PC-3 (cell line): ENCODE results near the gene COL1A2. TPM values are rescaled to one million over a fixed set of nuclear protein-coding genes. Genes with fewer than 3 reads are reported as not detected.

ENCODE experiments used
- ATAC-seq: fragments of 200-7000 bp; cut with Tn5 transposase; 2 replicates; pipeline ENCODE4 v1.9.1; 2020; ENCODE audit warnings: mild to moderate bottlenecking, moderate library complexity
- BruUV-seq: library from RNA; stranded (reverse); fragments of 400-500 nt; replicated peaks from 2 replicates; lab custom pipeline; 2021; lab: Mats Ljungman, UMichigan
- CTCF ChIA-PET: fragments of 300-600 bp; sonication (Branson Sonifier 250); formaldehyde crosslinking; loops from one replicate; lab custom pipeline; 2022; ENCODE audit warnings: antibody characterized with exemption; lab: Charles Lee
- POLR2A ChIA-PET: fragments of 300-600 bp; sonication (Branson Sonifier 250); formaldehyde crosslinking; loops from one replicate; lab custom pipeline; 2022; ENCODE audit warnings: antibody characterized with exemption; ENCODE audit not compliant: unreplicated experiment; lab: Charles Lee
- DNase-seq: peaks from one replicate; pipeline ENCODE4 v3.0.0-alpha.2; 2015
- H2AFZ ChIP-seq: fragments of 300-600 bp; sonication (generic); 2 replicates; pipeline ENCODE4 v1.6.0; 2016; ENCODE audit warnings: antibody characterized with exemption, low read length
- H3F3A ChIP-seq: fragments of 300-600 bp; sonication (generic); one replicate; pipeline ENCODE4 v1.6.0; 2017; ENCODE audit warnings: antibody characterized with exemption, low read length, control low read depth, mild to moderate bottlenecking; ENCODE audit not compliant: unreplicated experiment
- H3K27ac ChIP-seq: fragments of 300-600 bp; sonication (generic); 2 replicates; pipeline ENCODE4 v1.5.1; 2016; ENCODE audit warnings: mild to moderate bottlenecking, low read length
- H3K27me3 ChIP-seq: fragments of 300-600 bp; sonication (generic); 2 replicates; pipeline ENCODE4 v1.6.1; 2016; ENCODE audit warnings: low read length, mixed read lengths
- H3K36me3 ChIP-seq: fragments of 300-600 bp; sonication (generic); 2 replicates; pipeline ENCODE4 v1.6.1; 2016; ENCODE audit warnings: low read depth, mixed run types, low read length, mixed read lengths
- H3K4me1 ChIP-seq: fragments of 300-600 bp; sonication (generic); 2 replicates; pipeline ENCODE4 v1.5.1; 2016; ENCODE audit warnings: low read length; ENCODE audit not compliant: insufficient read depth
- H3K4me2 ChIP-seq: fragments of 300-600 bp; sonication (generic); 2 replicates; pipeline ENCODE4 v1.6.0; 2016; ENCODE audit warnings: low read length
- H3K4me3 ChIP-seq: fragments of 300-600 bp; sonication (generic); 2 replicates; pipeline ENCODE4 v1.5.1; 2016; ENCODE audit warnings: mild to moderate bottlenecking, low read length, mixed read lengths
- H3K79me2 ChIP-seq: fragments of 300-600 bp; sonication (generic); 2 replicates; pipeline ENCODE4 v1.6.1; 2017; ENCODE audit warnings: low read length, mixed read lengths
- H3K9ac ChIP-seq: fragments of 300-600 bp; sonication (generic); 2 replicates; pipeline ENCODE4 v1.6.0; 2016; ENCODE audit warnings: mild to moderate bottlenecking, low read length
- H3K9me2 ChIP-seq: fragments of 300-600 bp; sonication (generic); replicated peaks from 2 replicates; pipeline ENCODE4 v1.6.1; 2016; ENCODE audit warnings: mixed run types, low read length, mixed read lengths
- H3K9me3 ChIP-seq: fragments of 300-600 bp; sonication (generic); 2 replicates; pipeline ENCODE4 v1.6.1; 2016; ENCODE audit warnings: low read length, mixed read lengths
- H4K20me1 ChIP-seq: fragments of 300-600 bp; sonication (generic); 2 replicates; pipeline ENCODE4 v1.6.1; 2016; ENCODE audit warnings: low read length, mixed read lengths
- EZH2 ChIP-seq: fragments of 300-600 bp; sonication (generic); IDR thresholded peaks from one replicate; pipeline ENCODE4 v1.6.1; 2017; ENCODE audit warnings: antibody characterized with exemption, mild to moderate bottlenecking, low read length; ENCODE audit not compliant: unreplicated experiment
- EZH2phosphoT487 ChIP-seq: fragments of 300-600 bp; sonication (generic); IDR thresholded peaks from 2 replicates; pipeline ENCODE4 v1.6.1; 2018; ENCODE audit warnings: mild to moderate bottlenecking, antibody characterized with exemption, low read length, borderline replicate concordance
- intact Hi-C: fragments of 100-400 bp; cut with micrococcal nuclease; formaldehyde crosslinking; loops from 2 replicates; pipeline ENCODE4 v1.9.0; 2023
- total RNA-seq: library from RNA; depleted of rRNA; stranded (reverse); fragments of >200 nt; gene quantifications from 2 replicates; pipeline ENCODE4 v1.2.3, GENCODE V29; 2014
- TF ChIP-seq, protein P1 (sequence below): fragments of 300-600 bp; sonication (generic); conservative IDR thresholded peaks from 2 replicates; pipeline ENCODE4 v1.5.1; 2017; ENCODE audit warnings: antibody characterized with exemption, low read depth, mild to moderate bottlenecking, low read length

Gene COL1A2
- total RNA-seq, 1 experiment from 2014 or later = not detected

DNA sequence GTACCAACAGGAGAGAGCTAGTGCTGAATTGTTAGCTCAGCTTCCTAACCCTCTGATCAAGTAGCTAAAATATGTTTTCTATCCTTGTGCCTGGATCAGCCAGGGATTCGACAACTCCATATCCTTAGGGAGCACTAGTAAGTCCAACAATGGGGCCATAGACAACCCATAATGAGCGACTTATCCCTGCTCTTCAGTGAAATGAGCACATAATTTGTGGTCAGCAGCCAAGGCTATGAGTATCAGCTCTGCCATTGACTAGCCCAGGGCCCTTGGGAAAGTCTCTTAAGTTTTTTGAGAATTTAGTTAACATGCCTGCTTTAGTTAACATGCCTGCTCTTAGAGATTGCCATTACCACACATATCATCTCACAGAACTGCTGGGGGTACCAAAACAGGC lies 39.3 kb downstream of the COL1A2 start:
- Histone ChIP-seq H3K27me3 (no peaks in the 10 kb centered on the region), H3K9ac (no peak overlapping the region), H3K79me2 (no peaks in the 10 kb centered on the region), H3K4me3 (no peak overlapping the region), H3K4me1 (no peaks in the 10 kb centered on the region), H3K9me2 (no peaks in the 10 kb centered on the region), H3K9me3 (no peaks in the 10 kb centered on the region), H4K20me1 (no peaks in the 10 kb centered on the region), H3F3A (no peaks in the 10 kb centered on the region), H2AFZ (no peak overlapping the region), H3K27ac (no peak overlapping the region), H3K36me3 (no peaks in the 10 kb centered on the region), H3K4me2 (no peak overlapping the region)
- no TSS peak for BruUV-seq
- POLR2A ChIA-PET = no interaction called here
- intact Hi-C loops = no loop called here
- DNase-seq = no peak
- ATAC-seq = no peak
- TF ChIP-seq, protein P1, sequence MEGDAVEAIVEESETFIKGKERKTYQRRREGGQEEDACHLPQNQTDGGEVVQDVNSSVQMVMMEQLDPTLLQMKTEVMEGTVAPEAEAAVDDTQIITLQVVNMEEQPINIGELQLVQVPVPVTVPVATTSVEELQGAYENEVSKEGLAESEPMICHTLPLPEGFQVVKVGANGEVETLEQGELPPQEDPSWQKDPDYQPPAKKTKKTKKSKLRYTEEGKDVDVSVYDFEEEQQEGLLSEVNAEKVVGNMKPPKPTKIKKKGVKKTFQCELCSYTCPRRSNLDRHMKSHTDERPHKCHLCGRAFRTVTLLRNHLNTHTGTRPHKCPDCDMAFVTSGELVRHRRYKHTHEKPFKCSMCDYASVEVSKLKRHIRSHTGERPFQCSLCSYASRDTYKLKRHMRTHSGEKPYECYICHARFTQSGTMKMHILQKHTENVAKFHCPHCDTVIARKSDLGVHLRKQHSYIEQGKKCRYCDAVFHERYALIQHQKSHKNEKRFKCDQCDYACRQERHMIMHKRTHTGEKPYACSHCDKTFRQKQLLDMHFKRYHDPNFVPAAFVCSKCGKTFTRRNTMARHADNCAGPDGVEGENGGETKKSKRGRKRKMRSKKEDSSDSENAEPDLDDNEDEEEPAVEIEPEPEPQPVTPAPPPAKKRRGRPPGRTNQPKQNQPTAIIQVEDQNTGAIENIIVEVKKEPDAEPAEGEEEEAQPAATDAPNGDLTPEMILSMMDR = no peak
- no peak for TF ChIP-seq EZH2
- TF ChIP-seq EZH2phosphoT487 = no peak
- CTCF ChIA-PET = no interaction called here

DNA sequence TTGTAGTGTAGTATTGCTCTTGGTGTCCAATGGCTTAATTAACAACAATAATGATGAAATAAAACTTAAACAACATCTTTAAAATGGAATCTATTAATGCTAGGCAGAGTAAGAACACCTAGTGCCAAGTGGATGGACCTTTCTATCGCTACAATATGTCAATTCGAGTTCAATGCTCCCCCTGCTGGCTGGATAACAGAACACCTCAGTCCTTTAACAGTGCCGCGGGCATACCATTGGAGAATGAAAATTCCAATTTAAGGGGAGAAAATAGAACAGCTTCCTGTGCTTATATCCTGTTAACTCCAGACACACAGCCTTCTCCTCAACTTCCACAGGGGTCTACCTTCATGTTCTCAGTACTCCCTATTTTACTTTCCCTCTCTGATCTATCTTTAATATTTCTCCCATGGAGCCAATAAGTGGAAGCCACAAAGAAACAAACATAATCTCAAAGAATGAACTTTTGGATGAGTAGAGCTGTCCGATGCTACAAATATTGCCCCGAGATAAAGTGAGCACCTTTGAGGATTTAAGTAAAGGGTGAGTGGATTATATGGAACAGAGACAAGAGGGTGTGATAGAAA lies 41.4 kb downstream of the COL1A2 start:
- Histone ChIP-seq H3F3A (no peaks in the 10 kb centered on the region), H3K4me2 (peak overlapping the region; percentile 13; the same call in 1 of the 2 replicates), H3K27me3 (no peaks in the 10 kb centered on the region), H3K9me3 (no peaks in the 10 kb centered on the region), H3K36me3 (no peaks in the 10 kb centered on the region), H3K27ac (no peak overlapping the region), H3K4me1 (no peaks in the 10 kb centered on the region), H3K79me2 (no peaks in the 10 kb centered on the region), H3K9ac (no peak overlapping the region), H3K4me3 (no peak overlapping the region; the same call in 1 of the 2 replicates), H3K9me2 (no peaks in the 10 kb centered on the region), H2AFZ (peak overlapping the region; percentile 63), H4K20me1 (no peaks in the 10 kb centered on the region)
- ATAC-seq = peak; percentile 99
- no peak for TF ChIP-seq EZH2
- TF ChIP-seq, protein P1 = peak; percentile 89
- no TSS peak for BruUV-seq
- DNase-seq = peak; percentile 82
- CTCF ChIA-PET = interaction anchor here (1.2 to 1.5 kb wide), 2 partner anchors 35 to 147 kb away, joined by 3 to 8 read pairs; no protein-coding TSS in a partner anchor
- intact Hi-C loops = loop anchor here (1.0 kb wide), 2 partner anchors 40 to 147 kb away; no protein-coding TSS in a partner anchor
- POLR2A ChIA-PET = interaction anchor here (1.1 kb wide), 1 partner anchor 673 kb away, joined by 4 read pairs; no protein-coding TSS in a partner anchor

DNA sequence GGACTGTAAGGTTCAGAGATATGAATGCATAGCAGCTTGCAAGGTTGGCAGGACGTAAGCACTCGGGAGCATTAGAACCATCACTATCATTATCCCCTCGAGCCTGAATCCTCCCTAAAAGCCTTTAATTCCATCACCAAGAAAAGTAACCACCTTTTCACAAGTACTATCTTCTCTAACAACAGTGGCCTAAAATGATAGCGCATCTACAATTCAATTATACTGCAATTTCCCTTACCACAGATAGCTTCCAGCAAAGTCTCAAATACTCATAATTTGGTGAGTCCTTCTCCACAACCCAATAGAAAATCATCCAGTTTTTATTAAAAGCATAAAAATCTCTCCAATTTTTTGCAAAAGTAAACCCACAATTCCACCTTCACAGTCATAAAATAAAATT lies 42.0 kb downstream of the COL1A2 start:
- no peak overlapping the region for H3K4me3 ChIP-seq
- no TSS peak for BruUV-seq
- no peaks in the 10 kb centered on the region for H3K9me2 ChIP-seq
- H3K27ac ChIP-seq = no peak overlapping the region
- peak overlapping the region; percentile 63 for H2AFZ ChIP-seq
- no peak overlapping the region for H3K9ac ChIP-seq
- no peak overlapping the region for H3K4me2 ChIP-seq
- ATAC-seq (no peak), DNase-seq (no peak)
- no peaks in the 10 kb centered on the region for H3K27me3 ChIP-seq
- H4K20me1 ChIP-seq = no peaks in the 10 kb centered on the region
- H3F3A ChIP-seq = no peaks in the 10 kb centered on the region
- H3K4me1 ChIP-seq = no peaks in the 10 kb centered on the region
- intact Hi-C loops = loop anchor here (1.0 kb wide), 2 partner anchors 40 to 147 kb away; no protein-coding TSS in a partner anchor
- H3K79me2 ChIP-seq = no peaks in the 10 kb centered on the region
- ChIA-PET CTCF (interaction anchor here (1.2 to 1.5 kb wide), 2 partner anchors 36 to 148 kb away, joined by 3 to 8 read pairs; no protein-coding TSS in a partner anchor), POLR2A (interaction anchor here (1.1 kb wide), 1 partner anchor 673 kb away, joined by 4 read pairs; no protein-coding TSS in a partner anchor)
- H3K36me3 ChIP-seq = no peaks in the 10 kb centered on the region
- TF ChIP-seq EZH2phosphoT487 = no peak
- no peak for TF ChIP-seq EZH2
- TF ChIP-seq, protein P1 = no peak
- no peaks in the 10 kb centered on the region for H3K9me3 ChIP-seq
